ENCODE results near the gene NAA50. TPM values are rescaled to one million over a fixed set of nuclear protein-coding genes. Genes with fewer than 3 reads are reported as not detected.

Gene NAA50
- total and polyA plus RNA-seq, 2 of the 13 experiments (the other 11 are each of a cell fraction or from before 2014, with no cell fraction given): 30.2 to 233 TPM

DNA sequence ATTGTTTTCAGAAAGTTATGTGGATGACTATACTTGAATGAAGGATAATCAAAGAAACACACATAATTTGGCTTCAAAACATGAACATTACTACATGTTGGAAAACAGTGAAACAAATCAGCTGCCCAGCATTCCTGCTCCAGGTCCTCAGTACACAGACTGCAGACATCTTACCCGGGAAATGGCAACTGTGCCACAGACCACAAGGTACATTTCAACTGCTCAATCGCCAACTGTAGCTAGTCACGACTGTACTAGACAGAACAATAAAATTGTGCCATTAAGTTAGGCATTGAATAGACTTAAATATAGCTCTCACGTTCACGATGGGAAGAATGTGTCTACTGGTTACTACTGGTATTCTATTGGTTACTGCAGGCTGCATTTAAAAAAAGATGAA is 5.0 kb downstream of the NAA50 start:
- no peaks in the 10 kb centered on the region for H3K9me3 ChIP-seq (ENCODE audit: low read length)
- no TSS peak for BruUV-seq (replicated peaks)
- H3K36me3 ChIP-seq (replicated peaks in 1 of 2; ENCODE audit: control insufficient read depth in 1 of 2, insufficient read depth in 2 of 2, low read length in 2 of 2): no peaks in the 10 kb centered on the region; a peak in 1 of 5 replicates
- peaks cover 80% of the 10 kb centered on the region for H3K4me1 ChIP-seq (ENCODE audit: insufficient read depth, low read length)
- FAIRE-seq: no peak
- H3K4me2 ChIP-seq (ENCODE audit: low read depth, low read length): peak overlapping the region; percentile 10; the same call in 1 of the 2 replicates
- ATAC-seq: no peak
- POLR2A ChIA-PET: no interaction called here
- H2AFZ ChIP-seq (ENCODE audit: low read length): no peak overlapping the region
- no peak overlapping the region for H3K27ac ChIP-seq (ENCODE audit: extremely low read length, insufficient read depth, low read length)
- H4K20me1 ChIP-seq (ENCODE audit: insufficient read depth, low read length): peaks cover 47% of the 10 kb centered on the region
- H3K27me3 ChIP-seq (ENCODE audit: control insufficient read depth in 1 of 2, insufficient read depth in 2 of 2, low read length in 2 of 2): no peaks in the 10 kb centered on the region; a peak in 1 of 5 replicates
- CTCF ChIA-PET (ENCODE audit: low intra/inter-chr PET ratio, low total read pairs): no interaction called here
- DNase-seq (ENCODE audit: low spot score): no peak
- in situ Hi-C loops (cut with HindIII; ENCODE audit: extremely low pct_ligation_motif_present, low pct_unique_long_range_greater_than_20kb): loop anchor here (10.0 kb wide), 1 partner anchor 94 kb away; the partner anchor contains the start of gene GRAMD1C
- H3K79me2 ChIP-seq (ENCODE audit: insufficient read depth, low read length): peaks cover 99% of the 10 kb centered on the region
- no peak overlapping the region for H3K9ac ChIP-seq (ENCODE audit: insufficient read depth, low read depth, low read length)
- intact Hi-C loops (cut with micrococcal nuclease; ENCODE audit: unreplicated experiment): loop anchor here (10.0 kb wide), 1 partner anchor 186 kb away; no protein-coding TSS in a partner anchor
- TF ChIP-seq SP1 (IDR thresholded peaks at IDR 0.05): no peak
- no peak for TF ChIP-seq SP1 (CRISPR knock-in tag; IDR thresholded peaks at IDR 0.05)
- no peak for TF ChIP-seq ZEB1 (IDR thresholded peaks at IDR 0.05; ENCODE audit: insufficient replicate concordance, low read depth)
- TF ChIP-seq POLR2A (IDR thresholded peaks at IDR 0.05; ENCODE audit: insufficient read depth in 1 of 2, low read depth in 2 of 2, low read length in 2 of 2): 0 out of 4 replicates have a peak, but pooled peaks of 1 of the 2 experiments have one; percentile 20
- no peak for TF ChIP-seq NCOA2 (CRISPR knock-in tag; IDR thresholded peaks at IDR 0.05)
- WGBS (ENCODE audit: low lambda C conversion rate): 86% methylated on average over 5 of the region's 5 CpGs
- H3K4me3 ChIP-seq (replicated peaks in 1 of 3; ENCODE audit: insufficient read depth in 1 of 3, low read depth in 2 of 3, low read length in 3 of 3): no peak overlapping the region

DNA sequence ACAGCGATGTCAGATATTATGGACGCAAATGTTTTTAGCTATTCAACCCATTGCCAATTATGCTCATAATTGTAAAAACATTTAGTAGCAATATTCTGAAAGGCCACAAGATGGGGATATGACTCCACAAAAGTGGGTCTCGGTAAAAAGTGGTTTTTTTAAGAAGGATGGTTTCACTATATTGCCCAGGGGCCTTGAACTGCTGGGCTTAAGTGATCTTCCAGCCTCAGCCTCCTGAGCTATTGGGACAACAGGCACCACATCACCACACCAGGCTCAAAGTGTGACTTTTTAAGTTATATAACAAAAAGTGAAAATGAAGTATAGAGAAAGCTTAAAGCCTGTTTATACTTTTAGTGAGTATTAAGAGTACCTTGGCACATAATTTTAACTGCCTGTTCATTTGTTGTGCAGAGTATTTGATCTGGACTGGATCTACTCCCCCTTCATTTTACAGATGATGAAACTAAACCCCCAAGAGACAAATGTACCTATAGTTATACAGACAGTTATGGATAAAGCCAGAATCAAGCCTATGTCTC is 9.4 kb downstream of the NAA50 start:
- Histone ChIP-seq H3K27ac (ENCODE audit: extremely low read length, insufficient read depth, low read length) (peak overlapping the region; percentile 36), H3K27me3 (ENCODE audit: control insufficient read depth in 1 of 2, insufficient read depth in 2 of 2, low read length in 2 of 2) (no peaks in the 10 kb centered on the region), H3K4me2 (ENCODE audit: low read depth, low read length) (peak overlapping the region; percentile 36), H3K9me3 (ENCODE audit: low read length) (no peaks in the 10 kb centered on the region), H3K4me3 (replicated peaks in 1 of 3; ENCODE audit: insufficient read depth in 1 of 3, low read depth in 2 of 3, low read length in 3 of 3) (no peak overlapping the region), H3K4me1 (ENCODE audit: insufficient read depth, low read length) (peaks cover 63% of the 10 kb centered on the region), H2AFZ (ENCODE audit: low read length) (no peak overlapping the region), H3K79me2 (ENCODE audit: insufficient read depth, low read length) (peaks cover 99% of the 10 kb centered on the region), H3K9ac (ENCODE audit: insufficient read depth, low read depth, low read length) (no peak overlapping the region), H3K36me3 (replicated peaks in 1 of 2; ENCODE audit: control insufficient read depth in 1 of 2, insufficient read depth in 2 of 2, low read length in 2 of 2) (no peaks in the 10 kb centered on the region; a peak in 1 of 5 replicates), H4K20me1 (ENCODE audit: insufficient read depth, low read length) (peaks cover 47% of the 10 kb centered on the region)
- FAIRE-seq (peak; percentile 67), DNase-seq (ENCODE audit: low spot score) (peak; percentile 60), ATAC-seq (peak; percentile 83)
- WGBS (ENCODE audit: low lambda C conversion rate): 70% methylated on average over 3 of the region's 3 CpGs
- CTCF ChIA-PET (ENCODE audit: low intra/inter-chr PET ratio, low total read pairs): interaction anchor here (0.6 to 2.6 kb wide), 5 partner anchors 9 to 176 kb away, joined by 3 to 20 read pairs (median 11); partner anchors contain the start of genes GRAMD1C and NAA50
- in situ Hi-C loops (cut with HindIII; ENCODE audit: extremely low pct_ligation_motif_present, low pct_unique_long_range_greater_than_20kb) (loop anchor here (5.0 kb wide), 1 partner anchor 176 kb away; no protein-coding TSS in a partner anchor), intact Hi-C loops (cut with micrococcal nuclease; ENCODE audit: unreplicated experiment) (loop anchor here (1.0 to 2.0 kb wide), 5 partner anchors 9 to 416 kb away; partner anchors contain the start of gene GRAMD1C)
- POLR2A ChIA-PET: interaction anchor here (0.9 to 1.4 kb wide), 2 partner anchors 11 to 40 kb away, joined by 3 to 5 read pairs; partner anchors contain the start of genes ATP6V1A and USF3
- no TSS peak for BruUV-seq (replicated peaks)
- TF ChIP-seq SKI (IDR thresholded peaks at IDR 0.05; ENCODE audit: partially characterized antibody): no peak
- no peak for TF ChIP-seq ATF7 (IDR thresholded peaks at IDR 0.05)
- TF ChIP-seq ATF7 (CRISPR knock-in tag; IDR thresholded peaks at IDR 0.05): no peak
- TF ChIP-seq ZMYM4 (CRISPR knock-in tag; IDR thresholded peaks at IDR 0.05): 0 out of 2 replicates have a peak, but pooled peaks have one; percentile 14
- 0 out of 2 replicates have a peak, but pooled peaks have one; percentile 16 for TF ChIP-seq GATAD2A (CRISPR knock-in tag; IDR thresholded peaks at IDR 0.05)
- peak; percentile 36; the same call in 1 of the 2 replicates for TF ChIP-seq MIXL1 (CRISPR knock-in tag; IDR thresholded peaks at IDR 0.05)
- no peak for TF ChIP-seq JUNB (CRISPR knock-in tag; IDR thresholded peaks at IDR 0.05; ENCODE audit: borderline replicate concordance)
- 0 out of 2 replicates have a peak, but pooled peaks have one; percentile 15 for TF ChIP-seq SOX5 (CRISPR knock-in tag; IDR thresholded peaks at IDR 0.05; ENCODE audit: borderline replicate concordance)
- TF ChIP-seq STAG1 (CRISPR knock-in tag; IDR thresholded peaks at IDR 0.05): peak; percentile 69
- TF ChIP-seq, protein P1, sequence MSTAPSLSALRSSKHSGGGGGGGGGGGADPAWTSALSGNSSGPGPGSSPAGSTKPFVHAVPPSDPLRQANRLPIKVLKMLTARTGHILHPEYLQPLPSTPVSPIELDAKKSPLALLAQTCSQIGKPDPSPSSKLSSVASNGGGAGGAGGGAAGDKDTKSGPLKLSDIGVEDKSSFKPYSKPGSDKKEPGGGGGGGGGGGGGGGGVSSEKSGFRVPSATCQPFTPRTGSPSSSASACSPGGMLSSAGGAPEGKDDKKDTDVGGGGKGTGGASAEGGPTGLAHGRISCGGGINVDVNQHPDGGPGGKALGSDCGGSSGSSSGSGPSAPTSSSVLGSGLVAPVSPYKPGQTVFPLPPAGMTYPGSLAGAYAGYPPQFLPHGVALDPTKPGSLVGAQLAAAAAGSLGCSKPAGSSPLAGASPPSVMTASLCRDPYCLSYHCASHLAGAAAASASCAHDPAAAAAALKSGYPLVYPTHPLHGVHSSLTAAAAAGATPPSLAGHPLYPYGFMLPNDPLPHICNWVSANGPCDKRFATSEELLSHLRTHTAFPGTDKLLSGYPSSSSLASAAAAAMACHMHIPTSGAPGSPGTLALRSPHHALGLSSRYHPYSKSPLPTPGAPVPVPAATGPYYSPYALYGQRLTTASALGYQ (CRISPR knock-in tag; IDR thresholded peaks at IDR 0.05): no peak
- TF ChIP-seq, protein P2, sequence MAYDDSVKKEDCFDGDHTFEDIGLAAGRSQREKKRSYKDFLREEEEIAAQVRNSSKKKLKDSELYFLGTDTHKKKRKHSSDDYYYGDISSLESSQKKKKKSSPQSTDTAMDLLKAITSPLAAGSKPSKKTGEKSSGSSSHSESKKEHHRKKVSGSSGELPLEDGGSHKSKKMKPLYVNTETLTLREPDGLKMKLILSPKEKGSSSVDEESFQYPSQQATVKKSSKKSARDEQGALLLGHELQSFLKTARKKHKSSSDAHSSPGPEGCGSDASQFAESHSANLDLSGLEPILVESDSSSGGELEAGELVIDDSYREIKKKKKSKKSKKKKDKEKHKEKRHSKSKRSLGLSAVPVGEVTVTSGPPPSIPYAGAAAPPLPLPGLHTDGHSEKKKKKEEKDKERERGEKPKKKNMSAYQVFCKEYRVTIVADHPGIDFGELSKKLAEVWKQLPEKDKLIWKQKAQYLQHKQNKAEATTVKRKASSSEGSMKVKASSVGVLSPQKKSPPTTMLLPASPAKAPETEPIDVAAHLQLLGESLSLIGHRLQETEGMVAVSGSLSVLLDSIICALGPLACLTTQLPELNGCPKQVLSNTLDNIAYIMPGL (CRISPR knock-in tag; IDR thresholded peaks at IDR 0.05; ENCODE audit: borderline replicate concordance in 1 of 2, low read depth in 1 of 2): 0 out of 4 replicates have a peak, but pooled peaks have one; percentile 21 to 37

Data from HepG2 (cell line).